GM18519 (cell line): ENCODE data around the gene MAST4.

Experiments
- ATAC-seq: cut with Tn5 transposase; IDR thresholded peaks from one replicate; pipeline ENCODE4 v1.9.1; 2021; ENCODE audit warnings: mild to moderate bottlenecking, moderate library complexity; ENCODE audit not compliant: unreplicated experiment, low FRiP score

Gene MAST4

GRCh38 chr5:66595756-66596635, at the start of gene MAST4:
Gene MAST4, plus strand, starts transcription at chr5:66596393. Its CDS starts 263 bp downstream, at chr5:66596656.
- ATAC-seq, result peak; percentile 97

GRCh38 chr5:66546541-66546940, 49.7 kb upstream of the MAST4 start:
- no peak for ATAC-seq

- ATAC-seq, result no peak
These were observed 44.9 kb upstream of the MAST4 start for GRCh38 chr5:66551338-66551737.

- ATAC-seq, result no peak
These were observed 44.2 kb upstream of the MAST4 start for GRCh38 chr5:66551945-66552344.

GRCh38 chr5:66553368-66553912, 42.8 kb upstream of the MAST4 start:
- ATAC-seq, result no peak

- peak; percentile 96 for ATAC-seq
These were observed 42.1 kb upstream of the MAST4 start for GRCh38 chr5:66553916-66554575.

GRCh38 chr5:66554884-66555283, 41.3 kb upstream of the MAST4 start:
- no peak for ATAC-seq

GRCh38 chr5:66558560-66558959, 37.6 kb upstream of the MAST4 start:
- ATAC-seq, result peak; percentile 37

GRCh38 chr5:66560371-66560770, 35.8 kb upstream of the MAST4 start:
- ATAC-seq, result no peak

GRCh38 chr5:66561256-66561990, 34.8 kb upstream of the MAST4 start:
- ATAC-seq, result no peak

- ATAC-seq, result no peak
These were observed 30.3 kb upstream of the MAST4 start for GRCh38 chr5:66565878-66566277.

- no peak for ATAC-seq
These were observed 28.7 kb upstream of the MAST4 start for GRCh38 chr5:66567474-66567873.

GRCh38 chr5:66570201-66570600, 26.0 kb upstream of the MAST4 start:
- ATAC-seq, result no peak

- ATAC-seq, result no peak
These were observed 22.5 kb upstream of the MAST4 start for GRCh38 chr5:66573733-66574132.

- no peak for ATAC-seq
These were observed 13.6 kb upstream of the MAST4 start for GRCh38 chr5:66582499-66583165.

GRCh38 chr5:66585291-66585690, 10.9 kb upstream of the MAST4 start:
- ATAC-seq, result no peak

GRCh38 chr5:66587771-66588170, 8.4 kb upstream of the MAST4 start:
- ATAC-seq, result no peak

GRCh38 chr5:66596636-66597182, 516 bp downstream of the MAST4 start:
- peak; percentile 7 for ATAC-seq

GRCh38 chr5:66597183-66597757, 1.1 kb downstream of the MAST4 start:
- no peak for ATAC-seq

GRCh38 chr5:66602621-66603020, 6.4 kb downstream of the MAST4 start:
- ATAC-seq, result no peak
